PFSK-1 (cell line): ENCODE measurements around the gene PSAP.

Experiments used
- FOXP2 ChIP-seq: optimal IDR thresholded peaks from 2 replicates; pipeline ENCODE3; 2011; ENCODE audit warnings: borderline replicate concordance, control low read depth, inconsistent platforms; ENCODE audit not compliant: insufficient read depth; ENCODE audit errors: extremely low read length, extremely low read depth
- POLR2AphosphoS5 ChIP-seq: IDR thresholded peaks from 2 replicates; pipeline ENCODE4 v1.6.1; 2012; ENCODE audit warnings: low read depth, mild to moderate bottlenecking, control low read depth, low read length, moderate library complexity
- REST ChIP-seq, 2 experiments: IDR thresholded peaks; 2 replicates each; pipeline versions ENCODE4 v1.6.1 to v1.8.0; 2011 to 2012; ENCODE audit warnings: low read depth in 2 of 2, low read length in 2 of 2, control low read depth in 1 of 2, inconsistent platforms in 1 of 2, mild to moderate bottlenecking in 1 of 2, moderate library complexity in 1 of 2; ENCODE audit not compliant: insufficient read depth in 1 of 2
- SIN3A ChIP-seq: IDR thresholded peaks from 2 replicates; pipeline ENCODE4 v1.6.1; 2012; ENCODE audit warnings: mild to moderate bottlenecking, low read length, moderate library complexity, borderline replicate concordance; ENCODE audit not compliant: insufficient read depth
- TAF1 ChIP-seq: IDR thresholded peaks from 2 replicates; pipeline ENCODE4 v1.6.1; 2012; ENCODE audit warnings: low read length, control low read depth, borderline replicate concordance; ENCODE audit not compliant: insufficient read depth

The PSAP gene

GRCh38 chr10:71831646-71832552 lies 19.2 kb downstream of the PSAP start:
- no peak for TF ChIP-seq FOXP2
- TF ChIP-seq REST (IDR thresholded peaks at IDR 0.05; ENCODE audit: insufficient read depth in 1 of 2, low read depth in 2 of 2, low read length in 2 of 2): no peak
- no peak for TF ChIP-seq SIN3A
- TF ChIP-seq POLR2AphosphoS5: no peak
- no peak for TF ChIP-seq TAF1

GRCh38 chr10:71830726-71831125 lies 20.3 kb downstream of the PSAP start:
- TF ChIP-seq POLR2AphosphoS5: no peak
- no peak for TF ChIP-seq TAF1
- no peak for TF ChIP-seq REST (IDR thresholded peaks at IDR 0.05; ENCODE audit: insufficient read depth in 1 of 2, low read depth in 2 of 2, low read length in 2 of 2)
- TF ChIP-seq SIN3A: no peak
- no peak for TF ChIP-seq FOXP2

GRCh38 chr10:71829896-71830295 lies 21.2 kb downstream of the PSAP start:
- TF ChIP-seq POLR2AphosphoS5: no peak
- TF ChIP-seq TAF1: no peak
- no peak for TF ChIP-seq FOXP2
- TF ChIP-seq SIN3A: no peak
- no peak for TF ChIP-seq REST (IDR thresholded peaks at IDR 0.05; ENCODE audit: insufficient read depth in 1 of 2, low read depth in 2 of 2, low read length in 2 of 2)

- TF ChIP-seq TAF1: no peak
These were observed 21.9 kb downstream of the PSAP start for GRCh38 chr10:71829171-71829570.

GRCh38 chr10:71828702-71829101 lies 22.3 kb downstream of the PSAP start:
- TF ChIP-seq SIN3A (no peak), POLR2AphosphoS5 (no peak), REST (IDR thresholded peaks at IDR 0.05; ENCODE audit: insufficient read depth in 1 of 2, low read depth in 2 of 2, low read length in 2 of 2) (no peak), FOXP2 (no peak), TAF1 (no peak)
